ENCODE results near the gene PRICKLE4.

DNA sequence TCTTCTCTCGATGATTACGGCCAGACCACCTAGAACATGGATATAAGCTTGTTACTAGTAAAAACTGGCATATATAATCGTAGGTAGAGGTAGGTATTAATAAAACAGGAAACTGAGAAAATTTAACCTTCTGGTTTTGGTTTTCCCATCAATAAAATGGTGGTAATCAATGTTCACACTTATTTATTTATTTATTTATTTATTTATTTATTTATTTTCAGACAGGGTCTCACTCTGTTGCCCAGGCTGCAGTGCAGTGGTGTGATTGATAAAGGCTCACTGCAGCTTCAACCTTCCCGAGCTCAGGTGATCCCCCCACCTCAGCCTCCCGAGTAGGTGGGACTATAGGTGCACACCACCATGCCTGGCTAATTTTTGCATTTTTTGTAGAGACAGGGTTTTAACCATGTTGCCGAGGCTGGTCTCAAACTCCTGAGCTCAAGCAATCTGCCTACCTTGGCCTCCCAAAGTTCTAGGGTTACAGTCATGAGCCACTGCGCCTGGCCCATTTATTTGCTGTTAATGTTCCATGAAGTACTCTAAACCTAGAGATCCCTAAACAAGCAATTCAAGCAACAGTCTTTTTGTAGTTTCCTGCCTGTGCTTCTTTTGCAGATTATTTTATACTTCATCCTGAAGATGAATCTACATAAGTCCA, 18.4 kb downstream of the PRICKLE4 start:
- TF ChIP-seq SUZ12 (IDR thresholded peaks at IDR 0.05; ENCODE audit: extremely low read depth, insufficient read depth, insufficient read length) (no peak), YY1 (IDR thresholded peaks at IDR 0.05; ENCODE audit: insufficient read depth, insufficient read length) (no peak)
